Fibroblast of skin of scalp (primary cell): ENCODE data around the gene QRICH2.
A peak's percentile ranks its signal among the peaks of the same experiment; 100 is the strongest.
"Not testable (repeated sequence)": the region's sequence is repeated elsewhere in the genome, so short reads cannot be mapped to it uniquely, and the experiment has no call there.

ENCODE experiments used
- DNase-seq: peaks from one replicate; pipeline ENCODE4 v3.0.0-alpha.2; 2013

Gene QRICH2

GRCh38 chr17:76326306-76326705, 18.2 kb upstream of the QRICH2 start:
- no peak for DNase-seq

- DNase-seq, result peak; percentile 14
These were observed 10.5 kb upstream of the QRICH2 start for GRCh38 chr17:76318586-76318985.

DNA sequence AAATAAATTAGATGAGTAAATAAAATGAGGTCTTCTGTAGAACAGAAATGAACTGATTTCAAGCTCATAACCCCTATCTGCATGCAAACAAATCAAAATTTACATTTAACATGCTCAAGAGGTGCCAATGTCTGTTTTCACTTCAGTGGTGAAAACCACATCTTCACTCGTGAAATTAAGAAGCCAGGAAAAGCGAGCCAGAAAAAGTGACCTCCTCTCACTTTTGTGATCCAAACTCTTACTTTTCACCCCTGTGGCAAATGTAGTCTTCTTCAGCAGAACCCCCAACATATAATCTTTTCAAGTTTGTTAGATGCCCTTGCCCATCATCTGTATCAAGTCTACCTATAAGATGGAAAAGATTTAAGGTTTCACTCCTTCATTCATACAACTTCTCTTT, 9.5 kb upstream of the QRICH2 start:
- no peak for DNase-seq

GRCh38 chr17:76314392-76315227, 6.5 kb upstream of the QRICH2 start:
- peak; percentile 15 for DNase-seq

DNA sequence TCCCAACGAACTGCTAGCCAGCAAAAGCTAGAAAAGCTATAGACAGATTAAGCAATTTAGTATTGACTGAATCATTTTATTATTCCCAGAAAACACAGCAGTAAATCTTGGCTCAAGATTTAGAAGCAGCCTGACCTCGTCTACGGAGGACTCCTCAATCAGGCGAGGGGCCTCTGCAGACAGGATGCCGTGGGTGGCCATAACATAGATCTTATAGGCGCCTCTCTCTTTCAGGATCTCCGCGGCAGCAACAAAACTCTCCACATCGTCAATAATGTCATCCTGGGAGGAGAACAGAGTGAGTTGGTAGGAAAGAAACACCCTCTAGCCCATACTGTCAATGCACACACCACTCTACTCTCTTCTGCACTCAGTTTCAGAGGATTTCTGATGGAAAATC, 4.7 kb upstream of the QRICH2 start:
- DNase-seq, result no peak

GRCh38 chr17:76309461-76309860, 1.4 kb upstream of the QRICH2 start:
- DNase-seq, result no peak

DNA sequence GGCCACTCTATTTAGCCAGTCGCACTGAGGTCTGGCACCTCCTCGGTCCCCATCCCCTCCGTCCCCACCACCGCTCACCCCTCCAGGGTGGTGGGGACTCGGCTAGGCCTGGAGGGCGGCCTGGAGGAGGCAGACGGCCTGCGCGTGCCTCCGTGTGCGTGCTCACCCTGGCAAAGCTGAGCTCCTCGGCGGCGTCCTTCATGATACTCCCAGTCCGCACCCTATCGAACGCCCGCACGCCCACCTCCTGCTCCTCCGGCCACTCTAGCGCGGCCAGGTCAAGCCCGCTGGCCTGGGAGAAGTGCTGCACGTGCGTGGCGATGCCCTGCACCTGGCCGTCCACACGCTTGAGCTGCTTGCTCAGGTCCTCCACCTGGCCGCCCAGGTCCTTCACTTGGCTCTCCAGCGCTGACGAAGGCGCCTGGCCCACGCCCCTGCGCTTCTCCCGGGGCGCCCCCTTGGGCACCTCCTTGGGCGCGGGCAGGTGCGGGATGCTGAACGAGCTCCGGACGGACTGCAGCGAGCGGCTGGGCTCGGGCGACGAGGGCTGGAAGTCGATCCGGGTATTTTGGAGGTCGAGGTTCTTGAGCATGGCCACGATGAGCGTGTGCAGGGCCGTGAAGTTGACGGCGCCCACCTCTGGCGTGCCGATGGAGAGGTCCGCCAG, 644 bp downstream of the QRICH2 start:
- no peak for DNase-seq

DNA sequence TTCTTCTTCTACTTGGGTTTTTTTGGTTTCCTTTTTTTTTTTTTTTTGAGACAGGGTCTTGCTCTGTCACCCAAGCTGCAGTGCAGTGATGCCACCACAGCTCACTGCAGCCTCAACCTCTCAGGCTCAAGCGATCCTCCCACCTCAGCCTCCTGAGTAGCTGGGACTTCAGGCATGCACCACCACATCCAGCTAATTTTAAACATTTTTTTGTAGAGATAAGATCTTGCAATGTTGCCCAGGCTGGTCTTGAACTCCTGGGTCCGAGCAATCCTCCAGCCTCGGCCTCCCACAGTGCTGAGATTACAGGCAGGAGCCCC, 3.0 kb downstream of the QRICH2 start:
- not testable (repeated sequence) for DNase-seq

- no peak for DNase-seq
These were observed 3.6 kb downstream of the QRICH2 start for GRCh38 chr17:76304226-76305134.

GRCh38 chr17:76297436-76297835, 10.6 kb downstream of the QRICH2 start:
- DNase-seq, result no peak

DNA sequence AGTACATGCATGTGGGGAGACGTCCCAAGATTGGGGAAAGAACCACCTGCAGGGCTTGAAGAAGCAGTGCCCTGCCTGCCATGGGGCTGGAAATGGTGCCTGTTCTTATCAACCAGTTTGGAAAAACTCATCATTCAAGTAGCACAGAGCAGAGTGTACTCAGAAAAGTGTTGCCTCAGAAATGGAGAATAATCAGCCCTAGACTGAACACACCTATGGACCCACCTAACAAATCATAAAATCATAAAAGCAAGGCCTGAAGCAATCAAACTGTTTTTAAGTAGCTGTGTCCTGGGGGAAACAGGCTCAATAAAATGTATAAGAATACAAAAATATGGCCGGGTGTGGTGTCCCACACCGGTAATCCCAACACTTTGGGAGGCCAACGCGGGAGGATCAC, 11.2 kb downstream of the QRICH2 start:
- no peak for DNase-seq

DNA sequence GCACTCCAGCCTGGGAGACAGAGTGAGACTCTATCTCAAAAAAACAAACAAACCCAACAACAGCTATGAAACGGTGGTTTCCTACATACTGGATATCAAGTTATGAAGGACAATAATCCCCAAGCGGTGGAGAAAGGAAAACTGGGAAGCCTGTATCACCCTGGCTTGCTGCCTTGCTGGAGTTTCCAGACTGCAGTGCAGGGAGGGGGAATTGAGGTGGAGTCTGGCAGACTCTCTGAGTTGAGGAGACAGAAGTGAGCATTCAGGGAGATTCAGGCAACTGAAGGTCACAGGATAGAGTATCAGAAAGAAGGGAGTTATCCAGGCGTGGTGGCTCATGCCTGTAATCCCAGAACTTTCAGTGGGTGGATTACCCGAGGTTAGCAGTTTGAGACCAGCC, 11.9 kb downstream of the QRICH2 start:
- no peak for DNase-seq

GRCh38 chr17:76293106-76293505, 15.0 kb downstream of the QRICH2 start:
- DNase-seq, result no peak

DNA sequence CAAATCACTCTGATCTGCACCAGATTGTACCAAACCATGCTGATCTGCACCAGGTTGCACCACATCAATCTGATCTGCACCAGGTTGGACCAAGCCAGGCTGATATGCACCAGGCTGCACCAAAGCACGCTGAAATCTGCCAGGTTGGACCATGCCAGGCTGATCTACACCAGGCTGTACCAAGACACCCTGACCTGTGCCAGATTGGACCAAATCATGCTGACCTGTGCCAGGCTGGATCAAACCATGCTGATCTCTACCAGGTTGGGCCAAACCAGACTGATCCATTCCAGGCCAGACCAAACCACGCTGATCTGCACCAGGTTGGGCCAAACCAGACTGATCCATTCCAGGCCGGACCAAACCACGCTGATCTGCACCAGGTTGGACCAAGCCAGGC, 15.5 kb downstream of the QRICH2 start:
- no peak for DNase-seq

DNA sequence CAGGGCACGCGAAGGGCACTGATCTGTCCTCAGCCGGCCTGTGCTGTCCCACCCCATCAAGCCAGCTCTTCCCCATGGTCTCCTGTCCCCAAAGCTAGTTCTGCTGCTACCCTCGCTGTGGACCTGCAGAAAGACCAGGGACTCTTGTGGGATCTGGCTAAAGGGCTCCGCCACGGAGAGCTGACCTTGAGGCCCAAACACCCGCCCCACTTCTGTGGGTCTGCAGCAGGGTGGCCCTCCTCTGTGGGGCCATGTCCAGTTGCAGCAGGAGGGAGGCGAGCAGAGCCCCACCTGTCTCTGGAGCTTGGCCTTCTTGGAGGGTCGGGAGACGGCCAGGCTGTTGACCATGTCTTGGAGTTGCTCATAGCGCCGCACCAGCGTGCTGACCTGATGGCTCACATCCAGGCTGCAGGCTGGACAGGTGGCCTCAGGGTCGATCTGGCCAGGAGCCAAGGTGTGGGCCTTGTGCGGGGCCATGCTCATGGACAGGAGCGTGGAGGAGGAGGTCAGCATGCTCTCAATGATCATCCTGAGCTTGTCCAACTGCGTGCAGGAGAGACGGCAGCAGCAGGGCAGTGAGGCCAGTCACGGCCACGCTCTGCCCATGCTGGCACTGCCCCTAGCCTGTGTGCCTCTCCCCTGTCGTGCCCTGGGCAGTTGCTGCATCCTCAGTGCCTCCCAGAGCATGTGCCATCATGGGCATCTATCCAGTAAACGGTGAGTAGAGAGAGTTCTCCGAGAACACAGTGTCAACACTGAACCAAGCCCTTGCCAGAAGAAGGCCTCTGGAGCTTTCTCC, 26.3 kb downstream of the QRICH2 start:
- no peak for DNase-seq

DNA sequence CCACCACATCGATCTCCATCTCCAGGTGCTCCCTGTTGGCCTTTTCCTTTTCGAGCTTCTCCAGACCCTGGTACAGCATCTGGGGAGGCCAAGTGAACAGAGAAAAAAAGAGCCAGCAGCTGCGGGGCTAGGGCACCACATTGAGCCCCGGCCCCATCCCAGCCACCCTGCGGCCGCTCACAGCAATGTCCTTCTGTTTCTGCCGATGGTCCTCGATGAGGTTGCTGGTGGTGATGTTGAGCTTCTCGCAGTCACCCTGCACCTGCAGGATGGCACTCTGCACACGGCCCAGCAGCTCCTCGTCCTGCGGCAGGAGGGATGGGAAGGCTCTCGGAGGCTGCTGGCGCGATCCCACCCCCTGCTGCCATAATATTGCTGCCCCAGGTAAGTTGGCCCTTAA, 27.4 kb downstream of the QRICH2 start:
- no peak for DNase-seq

DNA sequence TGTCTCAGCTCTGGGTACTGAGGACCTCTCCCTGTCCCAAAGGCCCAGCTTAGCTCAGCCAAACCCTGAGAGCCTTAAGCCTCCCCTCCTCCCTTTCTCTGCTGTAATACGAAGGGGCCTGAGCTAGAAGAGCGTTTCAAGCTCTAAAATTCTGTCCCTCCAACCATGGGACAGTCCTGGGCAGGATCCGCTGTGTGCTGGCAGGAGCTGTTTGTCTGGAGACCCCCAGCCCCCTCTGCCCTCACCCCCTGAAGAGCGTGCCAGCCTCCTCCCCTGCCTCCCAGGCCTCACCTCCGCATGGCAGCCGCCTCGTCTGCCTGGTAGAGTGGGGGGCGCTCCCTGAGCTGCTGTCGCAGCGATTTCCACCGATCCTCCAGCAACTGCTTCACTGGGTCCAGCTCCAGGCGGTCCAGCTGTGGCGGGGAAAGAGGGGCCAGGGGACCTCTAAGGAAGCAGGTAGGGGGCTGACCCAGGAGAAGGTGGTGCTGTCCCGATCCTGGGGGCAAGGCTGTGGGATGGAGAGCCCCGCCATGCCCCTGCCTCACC, 28.3 kb downstream of the QRICH2 start:
- DNase-seq, result no peak

- peak; percentile 77 for DNase-seq
These were observed 28.9 kb downstream of the QRICH2 start for GRCh38 chr17:76278952-76279741.

DNA sequence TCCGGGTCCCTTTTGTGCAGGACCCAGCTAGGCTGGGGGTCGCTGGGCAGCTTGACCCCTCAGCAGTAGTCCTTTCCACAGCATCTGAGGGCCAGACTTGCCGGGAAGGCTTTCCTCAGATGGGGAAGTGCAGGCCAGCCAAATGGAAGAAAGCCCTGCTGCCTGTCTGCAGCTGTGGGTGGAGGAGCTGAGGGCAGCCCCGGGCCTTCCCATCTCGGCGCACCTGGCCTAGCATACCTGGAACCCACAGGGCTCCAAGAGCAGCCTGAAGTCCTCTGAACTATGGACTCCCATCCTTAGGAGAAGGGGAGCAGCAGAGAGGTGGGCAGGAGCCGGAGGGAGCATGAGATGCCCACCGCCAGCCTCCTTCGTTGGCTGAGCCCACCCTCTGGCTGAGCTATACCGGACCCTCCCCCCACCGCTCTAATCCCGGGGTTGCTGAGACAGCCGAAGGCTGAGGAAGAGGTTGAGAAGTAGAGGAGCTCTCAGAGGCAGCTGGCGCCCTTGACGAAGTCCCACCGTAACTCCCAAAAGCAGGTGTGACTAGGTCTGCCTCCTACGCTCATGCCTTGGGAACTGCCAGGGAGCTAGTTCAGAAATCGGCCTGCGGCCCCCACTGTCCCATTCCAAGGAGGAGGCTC, 29.7 kb downstream of the QRICH2 start:
- DNase-seq, result no peak
